ENCODE results near the gene REEP2. TPM values are rescaled to one million over a fixed set of nuclear protein-coding genes. Genes with fewer than 3 reads are reported as not detected.
A peak's percentile ranks its signal among the peaks of the same experiment; 100 is the strongest.

The REEP2 gene
- total RNA-seq, 2 donors from 2014 or later = 2.0 TPM

DNA sequence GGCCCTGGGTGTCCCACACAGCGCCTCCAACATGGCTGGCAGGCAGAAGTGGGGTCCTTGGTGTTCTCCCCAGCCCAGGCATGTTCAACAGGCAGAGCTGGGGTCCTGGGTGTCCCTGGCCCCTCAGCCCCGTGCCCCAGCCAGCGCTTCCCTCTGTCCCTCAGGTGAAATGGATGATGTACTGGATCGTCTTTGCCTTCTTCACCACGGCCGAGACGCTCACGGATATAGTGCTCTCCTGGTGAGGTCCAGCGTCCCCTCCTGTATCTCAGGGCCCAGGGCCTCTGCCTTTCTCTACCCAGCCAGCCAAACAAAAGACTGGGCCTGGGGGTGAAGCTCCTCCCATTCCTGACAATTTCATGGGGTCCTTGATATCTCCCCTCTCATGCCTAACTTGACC lies 2.4 kb downstream of the REEP2 start:
- Mint-ChIP-seq H3K36me3 (ENCODE audit: low read depth) (peaks cover 4% of the 10 kb centered on the region), H3K4me1 (no peaks in the 10 kb centered on the region), H3K27ac (no peak overlapping the region), H3K9me3 (no peaks in the 10 kb centered on the region), H3K4me3 (no peak overlapping the region), H3K27me3 (peaks cover 4% of the 10 kb centered on the region)
- ATAC-seq (replicated peaks) = no peak

DNA sequence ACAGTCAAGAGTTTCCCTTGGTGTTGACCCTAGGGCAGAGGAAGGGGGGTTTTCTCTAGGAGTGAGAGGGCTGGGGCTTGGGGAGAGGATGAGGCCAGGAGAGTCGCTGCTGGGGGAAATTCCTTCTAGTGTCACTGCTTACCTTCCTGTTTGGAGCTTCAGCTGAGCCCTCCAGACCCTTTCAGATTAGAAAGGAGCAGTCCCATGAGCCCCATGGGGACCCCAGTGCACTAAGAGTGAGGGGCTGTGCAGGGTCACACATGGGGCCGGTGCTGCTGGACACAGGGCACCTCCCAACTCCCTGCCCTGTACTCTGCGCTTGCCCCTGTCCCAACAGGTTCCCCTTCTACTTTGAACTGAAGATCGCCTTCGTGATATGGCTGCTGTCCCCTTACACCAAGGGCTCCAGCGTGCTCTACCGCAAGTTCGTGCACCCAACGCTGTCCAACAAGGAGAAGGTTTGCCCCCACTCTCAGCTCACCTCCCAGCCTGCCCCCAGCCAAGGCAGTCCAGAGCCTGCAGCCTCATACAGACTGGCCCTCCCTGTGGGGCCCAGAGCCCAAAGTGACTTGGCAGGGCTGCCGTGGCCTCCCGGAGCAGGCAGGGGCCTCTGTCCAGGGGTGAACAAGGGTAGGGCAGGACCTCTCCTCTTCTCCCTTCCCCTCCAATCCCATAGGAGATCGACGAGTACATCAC lies 5.4 kb downstream of the REEP2 start:
- ATAC-seq (replicated peaks) = no peak
- Mint-ChIP-seq H3K4me1 (no peaks in the 10 kb centered on the region), H3K27me3 (peaks cover 4% of the 10 kb centered on the region), H3K4me3 (no peak overlapping the region), H3K27ac (no peak overlapping the region), H3K9me3 (no peaks in the 10 kb centered on the region), H3K36me3 (ENCODE audit: low read depth) (no peaks in the 10 kb centered on the region)

GRCh38 chr5:138444774-138445546 lies 6.1 kb downstream of the REEP2 start:
- no peaks in the 10 kb centered on the region for H3K4me1 Mint-ChIP-seq
- no peak for ATAC-seq (replicated peaks)
- H3K36me3 Mint-ChIP-seq (ENCODE audit: low read depth) = no peaks in the 10 kb centered on the region
- no peak overlapping the region for H3K4me3 Mint-ChIP-seq
- H3K9me3 Mint-ChIP-seq = no peaks in the 10 kb centered on the region
- no peak overlapping the region for H3K27ac Mint-ChIP-seq
- peaks cover 4% of the 10 kb centered on the region for H3K27me3 Mint-ChIP-seq

DNA sequence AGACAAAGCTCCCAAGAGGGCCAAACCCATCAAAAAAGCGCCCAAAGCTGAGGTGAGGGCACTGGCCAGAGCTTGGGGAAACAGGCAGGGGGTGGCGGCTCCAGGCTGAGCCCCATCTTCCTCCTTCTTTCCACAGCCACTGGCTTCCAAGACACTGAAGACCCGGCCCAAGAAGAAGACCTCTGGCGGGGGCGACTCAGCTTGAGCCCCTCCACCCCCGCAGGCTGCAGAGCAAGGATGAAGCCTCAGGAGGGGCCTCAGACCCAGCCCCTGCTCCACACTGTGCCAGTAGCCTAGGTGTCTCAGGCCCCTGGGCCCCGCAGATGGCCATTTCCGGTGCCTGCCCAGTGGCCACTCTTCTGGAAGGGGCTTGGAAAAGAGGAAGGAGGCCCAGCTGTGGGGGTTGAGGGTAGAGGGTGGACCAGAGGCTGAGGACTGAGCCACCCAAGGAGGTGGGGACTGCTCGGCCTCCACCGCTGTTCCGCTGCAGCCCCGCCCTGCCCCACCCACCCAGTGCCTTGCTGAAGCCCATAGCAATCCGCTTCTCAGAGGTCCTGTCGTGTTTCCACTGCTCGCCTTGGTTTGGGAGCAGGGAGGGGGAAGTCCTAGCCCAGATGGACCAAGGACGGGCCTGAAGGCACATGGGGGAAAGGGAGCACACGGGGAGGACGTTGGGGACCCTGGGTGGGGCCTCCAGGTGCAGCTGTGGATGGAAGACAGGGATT lies 6.9 kb downstream of the REEP2 start:
- H3K27me3 Mint-ChIP-seq = no peaks in the 10 kb centered on the region
- H3K9me3 Mint-ChIP-seq = no peaks in the 10 kb centered on the region
- no peak overlapping the region for H3K4me3 Mint-ChIP-seq
- no peak overlapping the region for H3K27ac Mint-ChIP-seq
- no peaks in the 10 kb centered on the region for H3K4me1 Mint-ChIP-seq
- ATAC-seq (replicated peaks) = no peak
- H3K36me3 Mint-ChIP-seq (ENCODE audit: low read depth) = no peaks in the 10 kb centered on the region

DNA sequence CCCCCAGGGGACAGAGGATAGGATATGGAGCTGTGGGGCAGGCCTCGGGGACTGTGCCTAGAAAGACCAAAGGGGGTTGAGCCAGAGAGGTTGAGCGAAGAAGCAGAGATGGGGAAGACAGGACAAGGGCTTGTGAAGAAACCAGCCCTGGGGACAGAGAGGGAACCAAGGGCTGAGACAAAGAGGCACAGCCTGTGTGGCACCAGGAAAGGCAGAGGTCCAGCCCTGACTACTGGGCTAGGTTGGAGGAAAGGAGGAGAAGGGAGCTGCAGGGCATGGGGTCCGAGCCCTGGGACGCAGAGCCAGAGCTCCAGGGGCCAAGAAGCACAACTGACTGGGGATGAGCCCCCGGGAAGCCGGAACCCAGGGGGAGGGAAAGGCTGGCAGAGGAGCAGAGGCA lies 9.2 kb downstream of the REEP2 start:
- H3K36me3 Mint-ChIP-seq (ENCODE audit: low read depth) = no peaks in the 10 kb centered on the region
- ATAC-seq (replicated peaks) = no peak
- H3K27ac Mint-ChIP-seq = no peak overlapping the region
- no peaks in the 10 kb centered on the region for H3K4me1 Mint-ChIP-seq
- H3K4me3 Mint-ChIP-seq = no peak overlapping the region
- H3K9me3 Mint-ChIP-seq = no peaks in the 10 kb centered on the region
- H3K27me3 Mint-ChIP-seq = no peaks in the 10 kb centered on the region

GRCh38 chr5:138448481-138449398 lies 9.9 kb downstream of the REEP2 start:
- no peaks in the 10 kb centered on the region for H3K27me3 Mint-ChIP-seq
- no peaks in the 10 kb centered on the region for H3K36me3 Mint-ChIP-seq (ENCODE audit: low read depth)
- H3K4me1 Mint-ChIP-seq = no peaks in the 10 kb centered on the region
- ATAC-seq (replicated peaks) = no peak
- H3K4me3 Mint-ChIP-seq = no peak overlapping the region
- H3K9me3 Mint-ChIP-seq = no peaks in the 10 kb centered on the region
- H3K27ac Mint-ChIP-seq = no peak overlapping the region

- Mint-ChIP-seq H3K9me3 (no peaks in the 10 kb centered on the region), H3K36me3 (ENCODE audit: low read depth) (no peaks in the 10 kb centered on the region), H3K27ac (peak overlapping the region; percentile 65), H3K27me3 (no peaks in the 10 kb centered on the region), H3K4me3 (peak overlapping the region; percentile 54), H3K4me1 (no peaks in the 10 kb centered on the region)
- peak; percentile 94 for ATAC-seq (replicated peaks)
Observed at GRCh38 chr5:138449501-138450239, 10.8 kb downstream of the REEP2 start.

- ATAC-seq (replicated peaks) = no peak
- Mint-ChIP-seq H3K27me3 (no peaks in the 10 kb centered on the region), H3K9me3 (no peaks in the 10 kb centered on the region), H3K4me1 (no peaks in the 10 kb centered on the region), H3K27ac (no peak overlapping the region), H3K36me3 (ENCODE audit: low read depth) (no peaks in the 10 kb centered on the region), H3K4me3 (no peak overlapping the region)
Observed at GRCh38 chr5:138450971-138451370, 12.1 kb downstream of the REEP2 start.

DNA sequence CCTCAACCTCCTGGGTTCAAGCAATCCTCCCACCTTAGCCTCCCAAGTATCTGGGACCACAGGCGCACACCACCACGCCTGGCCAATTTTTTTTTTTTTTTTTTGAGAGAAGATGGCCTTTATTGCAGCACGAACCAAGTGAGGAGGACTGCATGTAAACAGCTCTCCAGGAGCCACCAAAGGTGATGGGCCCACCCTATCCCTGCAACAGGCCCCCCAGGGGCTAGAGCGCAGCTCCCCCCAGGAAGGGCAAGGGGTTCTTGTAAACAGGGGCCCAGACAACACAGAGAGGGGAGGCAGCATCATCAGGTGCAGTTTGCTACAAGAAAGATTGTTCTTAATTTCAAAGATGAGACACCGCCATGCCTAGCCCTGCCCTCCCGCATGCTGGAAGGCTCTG lies 13.9 kb downstream of the REEP2 start:
- ATAC-seq (replicated peaks) = no peak
- H3K4me1 Mint-ChIP-seq = no peaks in the 10 kb centered on the region
- H3K9me3 Mint-ChIP-seq = no peaks in the 10 kb centered on the region
- H3K36me3 Mint-ChIP-seq (ENCODE audit: low read depth) = no peaks in the 10 kb centered on the region
- no peaks in the 10 kb centered on the region for H3K27me3 Mint-ChIP-seq
- H3K4me3 Mint-ChIP-seq = no peak overlapping the region
- H3K27ac Mint-ChIP-seq = no peak overlapping the region

- H3K27ac Mint-ChIP-seq = no peak overlapping the region
- no peak overlapping the region for H3K4me3 Mint-ChIP-seq
- H3K4me1 Mint-ChIP-seq = peaks cover 5% of the 10 kb centered on the region
- no peak for ATAC-seq (replicated peaks)
- H3K36me3 Mint-ChIP-seq (ENCODE audit: low read depth) = no peaks in the 10 kb centered on the region
- no peaks in the 10 kb centered on the region for H3K9me3 Mint-ChIP-seq
- H3K27me3 Mint-ChIP-seq = no peaks in the 10 kb centered on the region
Observed at GRCh38 chr5:138453590-138453989, 14.7 kb downstream of the REEP2 start.

GRCh38 chr5:138454121-138454520 lies 15.3 kb downstream of the REEP2 start:
- Mint-ChIP-seq H3K36me3 (ENCODE audit: low read depth) (no peaks in the 10 kb centered on the region), H3K4me3 (no peak overlapping the region), H3K27ac (no peak overlapping the region), H3K9me3 (peaks cover 1% of the 10 kb centered on the region), H3K27me3 (no peaks in the 10 kb centered on the region), H3K4me1 (peaks cover 11% of the 10 kb centered on the region)
- no peak for ATAC-seq (replicated peaks)

DNA sequence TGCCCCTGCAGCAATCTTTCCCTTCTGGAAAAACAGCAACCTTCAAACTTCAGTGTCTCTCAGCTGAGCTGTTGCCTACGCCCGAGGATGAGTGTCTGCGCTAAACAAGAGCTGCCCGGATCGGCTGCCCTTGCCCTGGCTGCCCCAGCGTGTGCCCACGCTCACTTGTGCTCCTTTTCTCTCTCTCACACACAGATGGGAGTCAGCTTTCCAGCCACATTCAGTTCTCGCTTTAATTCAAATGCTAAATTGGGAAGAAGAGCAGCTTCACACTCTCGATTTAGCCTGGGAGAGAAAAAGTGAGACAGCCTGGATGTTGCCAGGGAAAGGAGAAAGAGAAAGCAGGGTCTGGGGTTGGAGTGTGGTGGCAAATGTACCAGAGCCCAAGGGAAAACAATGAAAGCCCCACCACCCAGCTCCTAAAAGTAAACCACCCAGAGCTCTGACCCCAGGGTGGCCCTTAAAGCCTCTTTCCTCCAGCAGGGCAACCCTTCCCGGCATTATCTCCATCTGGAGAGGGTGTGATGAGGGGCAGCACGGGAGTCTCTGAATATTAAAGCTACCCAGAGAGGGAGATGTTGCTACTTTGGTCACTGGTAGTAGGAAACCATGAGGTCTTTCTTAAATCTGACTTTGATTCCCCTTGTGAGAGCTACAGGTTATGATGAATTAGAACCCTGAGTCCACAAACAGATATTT lies 16.5 kb downstream of the REEP2 start:
- H3K36me3 Mint-ChIP-seq (ENCODE audit: low read depth) = no peaks in the 10 kb centered on the region
- peaks cover 17% of the 10 kb centered on the region for H3K4me1 Mint-ChIP-seq
- H3K27me3 Mint-ChIP-seq = no peaks in the 10 kb centered on the region
- ATAC-seq (replicated peaks) = no peak
- H3K9me3 Mint-ChIP-seq = peaks cover 3% of the 10 kb centered on the region
- H3K4me3 Mint-ChIP-seq = no peak overlapping the region
- H3K27ac Mint-ChIP-seq = no peak overlapping the region
